Medulla oblongata (tissue), 1 donor: ENCODE measurements around the gene PAIP2.
"Not testable (repeated sequence)": the region's sequence is repeated elsewhere in the genome, so short reads cannot be mapped to it uniquely, and the experiment has no call there.

Experiments
- DNase-seq: peaks from one replicate; pipeline ENCODE4 v3.0.0-alpha.2; 2015; ENCODE audit errors: extremely low spot score

The PAIP2 gene

DNA sequence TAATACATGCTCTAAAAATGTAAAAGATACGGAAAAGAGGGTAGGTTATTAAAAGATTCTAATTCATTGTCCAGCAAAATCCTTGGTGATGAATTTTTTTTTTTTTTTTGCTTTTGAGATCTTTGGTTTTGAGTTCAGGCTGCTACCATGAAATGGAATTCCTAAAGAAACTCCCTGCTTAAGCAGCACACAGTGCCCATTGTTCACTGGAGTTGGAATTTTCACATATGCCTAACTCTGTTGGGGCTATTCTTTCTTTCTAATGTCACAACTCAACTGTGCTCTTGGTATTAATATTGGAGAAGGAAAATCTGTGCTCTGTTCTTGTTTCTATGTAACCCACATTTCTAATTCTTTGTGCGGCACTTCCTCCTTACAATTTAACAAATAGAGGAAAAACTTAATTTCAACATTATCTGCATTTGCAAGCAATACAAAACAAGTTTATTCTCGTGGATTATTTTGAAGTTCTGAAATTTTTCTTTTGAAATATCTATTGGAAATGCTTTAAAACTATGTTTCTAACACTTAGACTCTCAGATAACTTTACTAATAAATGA lies 26.5 kb upstream of the PAIP2 start:
- DNase-seq, result peak; percentile 33

DNA sequence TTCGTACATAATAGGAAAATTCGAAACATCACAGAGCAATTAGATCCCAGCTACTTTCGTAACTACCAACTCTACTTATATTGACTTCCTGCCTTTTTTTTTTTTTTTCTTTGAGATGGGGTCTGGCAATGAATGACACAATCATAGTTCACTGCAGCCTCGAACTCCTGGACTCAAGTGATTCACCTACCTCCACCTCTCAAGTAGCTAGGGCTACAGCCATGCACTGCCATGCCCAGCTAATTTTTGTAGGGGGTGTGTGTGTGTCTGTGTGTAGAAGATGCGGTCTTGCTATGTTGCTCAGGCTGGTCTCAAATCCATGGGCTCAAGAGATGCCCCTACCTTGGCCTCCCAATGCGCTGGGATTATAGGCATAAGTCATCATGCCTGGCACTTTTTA lies 5.8 kb upstream of the PAIP2 start:
- no peak for DNase-seq

DNA sequence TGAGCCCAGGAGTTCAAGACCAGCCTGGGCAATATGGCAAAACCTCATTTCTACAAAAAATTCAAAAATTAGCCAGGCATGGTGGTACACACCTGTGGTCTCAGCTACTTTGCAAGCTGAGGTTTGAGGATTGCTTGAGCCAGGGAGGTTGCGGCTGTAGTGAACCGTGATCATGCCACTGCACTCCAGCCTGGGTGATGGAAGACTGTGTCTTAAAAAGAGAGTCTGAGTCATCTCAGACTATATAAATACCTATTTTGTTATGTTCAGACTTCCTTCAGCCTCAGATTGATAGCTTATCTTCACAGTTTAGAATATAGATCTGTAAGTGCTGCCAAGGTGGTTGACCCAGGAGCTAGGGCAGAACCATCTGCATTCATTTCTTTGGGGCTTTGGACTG lies 1.6 kb upstream of the PAIP2 start:
- no peak for DNase-seq

DNA sequence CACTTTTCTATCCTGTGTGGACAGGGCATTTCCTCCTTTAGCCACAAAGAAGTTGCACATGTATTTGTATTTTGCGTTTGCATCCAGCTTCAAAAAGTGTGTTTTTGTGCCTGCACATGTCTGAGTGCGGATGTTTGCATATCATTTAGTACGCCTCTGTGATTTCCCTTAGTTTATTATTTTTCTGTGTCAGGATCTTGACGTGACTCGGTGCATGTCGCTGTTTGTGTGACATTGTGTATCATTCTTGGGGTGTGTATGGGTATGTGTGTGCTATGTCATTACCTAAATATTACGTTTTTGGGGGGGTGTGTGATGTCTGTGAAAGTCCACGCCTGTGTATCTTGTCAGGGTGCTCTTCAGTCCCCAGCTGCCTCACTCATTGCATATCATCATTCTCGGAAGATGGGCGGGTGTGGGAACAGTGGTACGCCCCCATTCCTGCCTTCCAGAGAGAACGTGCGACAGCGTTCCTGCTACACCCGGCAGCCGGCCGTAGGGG lies 416 bp upstream of the PAIP2 start:
- DNase-seq, result no peak

DNA sequence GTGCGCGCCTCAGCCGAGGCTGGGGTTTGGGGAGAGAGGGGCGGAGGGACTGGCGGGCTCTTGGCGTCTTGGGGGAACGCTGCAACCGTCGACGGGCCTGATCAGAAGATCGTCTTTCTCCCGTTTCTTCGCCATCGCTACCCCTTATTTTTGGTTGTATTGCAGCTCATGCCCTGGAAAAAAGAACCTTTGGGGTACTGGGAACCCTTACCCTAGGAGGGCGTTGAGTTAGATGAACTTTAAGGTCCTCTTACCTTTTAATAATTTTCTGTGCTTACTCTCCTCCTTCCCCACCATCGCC lies 719 bp downstream of the PAIP2 start:
- DNase-seq, result no peak

DNA sequence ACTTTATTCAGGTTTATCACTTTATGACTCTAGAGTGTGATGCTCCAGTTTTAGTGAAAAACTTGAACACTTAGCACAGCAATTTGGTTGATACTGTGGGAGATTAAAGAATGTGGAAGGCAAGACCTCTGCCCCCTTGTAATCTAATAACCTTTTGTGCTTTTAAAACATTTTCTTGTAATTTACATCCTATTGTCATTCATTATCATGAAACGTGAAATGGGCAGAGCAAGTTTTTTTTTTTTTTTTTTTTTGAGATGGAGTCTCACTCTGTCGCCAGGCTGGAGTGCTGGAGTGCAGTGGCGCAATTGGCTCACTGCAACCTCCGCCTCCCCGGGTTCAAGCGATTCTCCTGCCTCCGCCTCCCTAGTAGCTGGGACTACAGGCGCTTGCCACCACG lies 1.8 kb downstream of the PAIP2 start:
- no peak for DNase-seq

DNA sequence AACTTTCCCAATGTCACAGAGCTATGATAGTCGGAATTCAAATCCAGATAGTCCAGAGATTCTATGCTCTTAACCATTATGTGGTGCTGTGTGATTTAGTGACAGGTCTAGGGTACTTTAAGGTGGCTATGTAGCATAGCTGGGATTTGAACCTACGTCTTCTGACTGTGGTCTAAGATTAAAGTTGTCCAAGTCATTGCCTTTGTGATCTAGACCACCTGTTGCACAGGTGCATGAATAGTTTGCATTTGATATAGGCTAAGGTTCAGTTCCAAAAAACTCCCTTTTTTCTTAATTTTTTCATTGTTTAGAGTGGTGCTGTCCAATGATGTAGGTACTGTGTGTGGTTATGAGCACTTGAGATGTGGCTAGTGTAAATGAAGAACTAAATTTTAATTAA lies 2.5 kb downstream of the PAIP2 start:
- no peak for DNase-seq

DNA sequence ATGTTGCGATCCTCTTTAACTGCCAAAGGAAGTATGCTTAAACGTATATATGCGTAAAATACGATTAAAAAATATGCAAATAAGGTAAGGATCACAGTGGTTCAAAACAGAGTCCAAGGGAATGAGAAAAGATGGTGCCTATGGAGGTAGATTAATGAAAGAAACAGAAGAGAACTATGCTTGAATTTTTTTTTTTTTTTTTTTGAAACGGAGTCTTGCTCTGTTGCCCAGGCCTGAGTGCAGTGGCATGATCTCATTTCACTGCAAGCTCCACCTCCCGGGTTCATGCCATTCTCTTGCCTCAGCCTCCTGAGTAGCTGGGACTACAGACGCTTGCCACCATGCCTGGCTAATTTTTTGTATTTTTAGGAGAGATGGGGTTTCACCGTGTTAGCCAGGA lies 3.8 kb downstream of the PAIP2 start:
- DNase-seq, result not testable (repeated sequence)

DNA sequence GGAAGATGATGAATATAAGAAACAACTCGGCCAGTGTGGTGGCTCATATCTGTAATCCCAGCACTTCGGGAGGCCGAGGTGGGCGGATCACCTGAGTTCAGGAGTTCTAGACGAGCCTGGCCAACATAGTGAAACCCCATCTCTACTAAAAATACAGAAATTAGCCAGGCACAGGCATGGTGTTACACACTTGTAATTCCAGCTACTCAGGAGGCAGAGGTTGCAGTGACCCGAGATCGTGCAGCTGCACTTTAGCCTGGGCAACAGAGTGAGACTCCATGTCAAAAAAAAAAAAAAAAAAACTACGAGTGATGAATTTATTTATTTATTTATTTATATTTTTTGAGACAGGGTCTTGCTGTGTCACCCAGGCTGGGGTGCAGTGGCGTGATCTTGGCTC lies 6.2 kb downstream of the PAIP2 start:
- DNase-seq, result not testable (repeated sequence)

DNA sequence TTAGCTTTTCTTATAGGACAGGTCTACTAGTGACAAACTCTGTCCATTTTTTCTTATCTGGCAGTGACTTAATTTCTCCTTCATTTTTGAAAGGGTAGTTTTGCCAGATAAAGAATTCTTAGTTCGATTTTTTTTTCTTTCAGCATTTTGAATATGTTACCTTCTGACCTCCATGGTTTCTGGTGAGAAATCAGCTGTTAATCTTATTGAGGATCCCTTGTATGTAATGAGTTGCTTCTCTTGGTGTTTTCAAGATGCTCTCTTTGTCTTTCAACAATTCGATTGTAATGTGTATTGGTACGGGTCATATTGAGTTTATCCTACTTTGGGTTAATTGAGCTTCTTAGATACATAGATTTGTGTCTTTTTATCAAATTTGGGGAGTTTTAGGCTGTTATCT lies 12.5 kb downstream of the PAIP2 start:
- no peak for DNase-seq

DNA sequence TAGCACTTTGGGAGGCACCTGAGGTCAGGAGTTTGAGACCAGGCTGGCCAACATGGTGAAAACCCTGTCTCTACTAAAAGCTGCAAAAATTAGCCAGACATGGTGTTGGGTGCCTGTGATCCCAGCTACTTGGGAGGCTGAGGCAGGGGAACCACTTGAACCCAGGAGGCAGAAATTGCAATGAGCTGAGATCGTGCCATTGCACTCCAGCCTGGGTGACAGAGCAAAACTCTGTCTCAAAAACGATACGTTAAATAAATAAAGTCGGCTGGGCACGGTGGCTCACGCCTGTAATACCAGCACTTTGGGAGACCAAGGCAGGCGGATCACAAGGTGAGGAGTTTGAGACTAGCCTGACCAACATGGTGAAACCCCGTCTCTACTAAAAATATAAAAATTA lies 14.2 kb downstream of the PAIP2 start:
- DNase-seq, result not testable (repeated sequence)

DNA sequence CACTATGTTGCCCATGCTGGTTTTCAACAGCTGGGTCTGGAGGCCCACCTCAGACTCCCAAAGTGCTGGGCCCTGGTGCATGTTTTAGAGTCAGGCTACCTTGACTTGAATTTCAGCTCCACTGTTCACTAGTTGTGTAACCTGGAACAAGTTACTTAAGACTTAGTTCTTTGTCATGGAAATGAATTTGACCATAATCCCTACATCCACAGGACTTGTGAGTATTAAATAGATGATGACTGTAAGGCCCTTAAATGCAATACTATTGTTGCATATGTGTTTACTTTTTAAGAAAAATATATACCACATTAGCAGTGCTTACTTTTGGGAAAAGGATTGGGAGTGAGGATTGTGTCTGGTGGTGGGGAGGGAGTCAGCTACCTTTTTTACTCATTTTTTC lies 16.4 kb downstream of the PAIP2 start:
- no peak for DNase-seq

DNA sequence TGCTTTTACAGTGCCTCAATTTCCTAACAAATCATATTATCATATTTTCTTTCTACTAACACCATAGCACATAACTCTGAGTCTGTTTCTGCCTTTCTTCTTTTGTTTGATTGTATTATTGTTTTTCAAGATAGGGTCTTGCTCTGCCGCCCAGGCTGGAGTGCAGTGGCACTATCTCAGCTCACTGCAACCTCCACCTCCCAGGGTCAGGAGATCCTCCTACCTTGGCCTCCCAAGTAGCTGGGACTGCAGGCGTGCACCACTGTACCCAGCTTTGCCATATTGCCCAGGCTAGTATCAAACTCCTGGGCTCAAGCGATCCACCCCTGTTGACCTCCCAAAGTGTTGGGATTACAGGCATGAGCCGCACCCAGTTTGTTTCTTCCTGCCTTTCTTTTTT lies 18.7 kb downstream of the PAIP2 start:
- DNase-seq, result no peak

DNA sequence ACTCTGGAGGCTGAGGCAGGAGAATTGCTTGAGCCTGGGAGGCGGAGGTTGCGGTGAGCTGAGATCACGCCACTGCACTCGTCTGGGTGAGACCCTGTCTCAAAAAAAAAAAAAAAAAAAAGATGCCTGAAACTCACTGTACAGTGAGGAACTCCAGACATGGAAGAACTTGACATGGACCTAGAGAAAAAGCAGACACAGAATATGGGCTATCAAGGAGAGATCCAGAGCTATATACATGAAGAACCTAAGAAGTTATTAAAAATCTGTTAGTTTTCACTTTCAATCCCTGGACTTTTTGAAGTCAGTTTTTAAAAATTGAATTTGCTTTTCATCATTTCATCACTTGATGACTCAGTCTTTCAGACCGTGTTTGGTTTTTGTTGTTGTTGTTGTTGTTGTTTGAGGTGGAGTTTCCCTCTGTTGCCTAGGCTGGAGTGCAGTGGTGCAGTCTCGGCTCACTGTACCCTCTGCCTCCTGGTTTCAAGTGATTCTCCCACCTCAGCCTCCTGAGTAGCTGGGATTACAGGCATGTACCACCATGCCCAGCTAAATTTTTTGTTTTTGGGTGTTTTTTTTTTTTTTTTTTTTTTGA lies 20.3 kb downstream of the PAIP2 start:
- no peak for DNase-seq

DNA sequence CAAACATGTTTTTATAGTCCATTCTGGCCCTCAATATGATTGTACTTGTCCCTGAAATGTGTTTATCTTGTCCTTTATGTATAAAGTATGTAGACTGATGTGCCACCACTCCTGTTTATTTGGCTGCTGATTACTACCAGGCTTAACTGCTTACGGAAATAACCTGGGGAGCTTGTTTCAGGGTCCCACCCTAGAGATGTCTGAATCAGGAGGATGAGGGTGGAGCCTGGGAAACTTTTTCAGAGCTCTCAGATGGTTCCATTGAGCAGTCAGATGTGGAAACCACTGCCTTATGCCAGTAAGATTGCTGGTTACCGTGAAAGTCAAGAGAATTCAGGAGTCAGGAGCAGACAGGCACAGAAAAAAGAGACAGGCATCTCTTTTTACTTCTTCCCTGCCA lies 22.3 kb downstream of the PAIP2 start:
- DNase-seq, result no peak

DNA sequence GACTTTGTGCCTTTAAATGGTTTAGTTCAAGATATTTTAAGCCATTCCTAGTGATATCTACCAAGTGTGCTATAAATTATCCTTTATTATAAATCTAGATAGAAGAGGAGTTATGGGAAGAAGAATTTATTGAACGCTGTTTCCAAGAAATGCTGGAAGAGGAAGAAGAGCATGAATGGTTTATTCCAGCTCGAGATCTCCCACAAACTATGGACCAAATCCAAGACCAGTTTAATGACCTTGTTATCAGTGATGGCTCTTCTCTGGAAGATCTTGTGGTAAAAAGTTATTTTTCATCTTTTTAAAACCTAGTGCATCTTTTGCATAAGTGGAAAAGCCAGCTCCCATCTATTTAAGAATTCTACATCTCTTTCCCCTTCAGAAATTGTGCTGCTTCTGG lies 22.8 kb downstream of the PAIP2 start:
- DNase-seq, result no peak

DNA sequence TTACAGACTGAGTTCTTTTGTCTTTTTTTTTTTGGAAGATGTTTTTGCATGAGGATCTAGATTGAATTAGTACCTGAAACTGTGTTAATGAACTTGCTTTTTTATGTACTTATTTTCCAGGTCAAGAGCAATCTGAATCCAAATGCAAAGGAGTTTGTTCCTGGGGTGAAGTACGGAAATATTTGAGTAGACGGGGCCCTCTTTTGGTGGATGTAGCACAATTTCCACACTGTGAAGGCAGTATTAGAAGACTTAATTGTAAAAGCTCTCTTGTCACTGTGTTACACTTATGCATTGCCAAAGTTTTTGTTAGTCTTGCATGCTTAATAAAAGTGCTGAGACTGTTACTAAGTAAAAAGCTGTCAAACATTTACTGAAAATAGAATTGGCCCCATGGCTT lies 27.0 kb downstream of the PAIP2 start:
- peak; percentile 26 for DNase-seq

DNA sequence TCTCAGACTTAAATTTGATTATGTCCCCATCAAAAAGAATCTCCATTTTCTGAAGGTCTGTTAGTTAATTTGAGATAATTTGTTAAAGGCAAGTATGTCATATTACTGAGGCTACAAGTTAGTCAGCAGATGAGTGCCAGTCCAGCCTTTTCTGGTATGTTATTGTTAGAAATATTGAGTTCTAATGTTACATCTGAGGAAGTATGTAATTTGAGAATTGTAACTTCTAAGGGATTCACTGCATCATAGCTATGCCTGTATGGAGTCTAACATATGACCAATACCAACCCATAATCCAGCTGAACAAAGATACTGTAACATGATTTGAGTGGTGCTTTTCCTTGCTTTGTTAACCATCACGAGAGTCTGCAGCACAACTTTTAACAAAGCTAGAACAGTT lies 27.5 kb downstream of the PAIP2 start:
- DNase-seq, result no peak

DNA sequence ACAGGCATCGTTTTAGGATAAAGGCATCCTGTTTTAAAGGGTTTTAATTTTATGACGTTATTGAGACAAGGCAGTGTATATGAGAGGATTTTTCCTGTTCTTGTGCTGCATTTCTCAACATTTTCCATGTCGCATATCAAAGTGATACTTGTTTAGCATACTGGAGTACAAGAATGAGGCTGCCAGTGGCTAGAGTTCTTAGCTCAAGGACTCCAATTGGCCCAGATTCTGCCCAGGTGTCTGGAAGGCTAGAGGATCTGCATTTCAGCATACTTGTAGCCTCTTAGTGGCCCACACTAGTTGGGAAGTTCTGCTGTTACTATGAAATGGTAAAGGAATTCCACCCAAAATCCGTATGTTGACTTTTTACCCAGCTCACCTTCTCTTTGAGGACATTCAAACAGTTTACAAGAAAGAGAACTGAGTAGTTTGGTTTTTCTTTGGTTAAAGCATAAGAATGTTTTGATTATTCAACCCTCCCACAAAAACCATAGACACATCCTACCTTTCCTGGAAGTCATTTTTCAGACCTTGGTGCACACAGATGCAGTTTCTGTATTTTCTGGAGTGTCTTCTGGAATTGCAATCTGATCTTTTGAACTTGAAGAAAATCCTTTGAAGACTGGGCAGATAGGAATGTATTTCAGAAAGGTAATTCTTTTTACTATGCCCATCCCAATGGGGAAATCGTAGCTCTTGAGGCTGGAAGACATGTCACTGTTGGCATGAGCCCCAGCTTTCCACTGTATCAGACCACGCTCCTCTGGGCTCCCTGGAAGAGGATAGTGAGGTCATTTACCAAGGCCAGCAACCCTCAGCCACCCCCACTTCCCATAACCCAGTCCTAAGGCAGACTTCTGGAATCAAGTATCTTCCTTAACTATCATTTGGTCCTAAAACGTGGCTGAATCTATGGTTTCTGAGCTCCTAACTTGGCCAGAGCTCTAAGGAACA lies 30.1 kb downstream of the PAIP2 start:
- no peak for DNase-seq

DNA sequence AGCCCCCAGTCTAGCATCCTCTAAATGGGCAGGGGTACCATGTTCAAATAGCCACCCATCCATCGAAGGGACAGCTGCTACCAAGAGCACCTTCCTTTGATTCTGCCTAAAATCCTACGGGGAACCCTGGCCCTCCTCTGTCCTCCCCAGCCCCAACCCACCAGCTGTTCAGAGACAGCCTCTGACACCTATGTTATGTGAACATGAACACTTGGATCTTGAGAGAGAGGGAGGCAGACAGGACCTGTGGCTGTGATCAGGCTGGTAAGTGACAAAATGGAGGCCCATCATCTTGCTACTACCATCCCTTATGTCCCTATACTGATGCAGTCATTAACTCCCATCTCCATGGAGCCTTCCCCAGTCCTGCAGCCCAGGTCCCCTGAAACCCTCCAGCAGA lies 33.3 kb downstream of the PAIP2 start:
- no peak for DNase-seq

DNA sequence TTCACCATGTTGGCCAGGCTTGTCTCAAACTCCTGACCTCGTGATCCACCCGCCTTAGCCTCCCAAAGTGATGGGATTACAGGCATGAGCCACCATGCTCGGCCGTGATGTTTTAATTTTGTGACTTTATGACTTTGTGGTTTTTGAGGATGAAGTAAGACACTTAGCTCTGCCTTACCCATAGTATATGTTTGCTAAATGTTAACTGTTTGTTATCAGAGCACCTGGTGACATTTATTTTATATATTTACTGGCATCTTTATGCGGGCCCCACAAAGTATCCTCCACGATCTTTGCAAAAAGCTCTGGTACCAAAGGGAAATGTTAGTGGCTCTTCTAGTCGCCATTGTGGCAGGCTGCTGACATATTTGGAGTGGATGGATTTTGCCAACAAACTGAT lies 34.7 kb downstream of the PAIP2 start:
- no peak for DNase-seq

DNA sequence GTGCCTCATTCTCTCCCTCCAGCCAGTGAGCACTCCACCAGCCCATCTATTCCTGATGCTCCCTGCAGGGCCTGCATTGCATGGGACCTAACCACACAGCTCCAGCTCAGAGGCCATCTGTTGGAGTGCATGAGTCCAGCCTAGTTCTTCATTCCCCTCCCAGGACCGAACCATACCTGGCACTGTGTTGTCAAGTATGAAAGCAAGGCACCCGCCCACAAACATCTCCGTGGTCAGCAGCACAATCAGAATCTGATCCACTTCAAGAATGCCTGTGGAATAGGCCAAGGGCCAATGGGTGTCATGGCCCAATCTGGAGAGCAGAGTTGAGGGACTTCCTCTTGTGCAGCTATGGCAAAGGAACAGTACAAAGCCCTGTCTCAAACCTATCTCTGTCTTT lies 35.6 kb downstream of the PAIP2 start:
- DNase-seq, result no peak
